ENCODE data around the gene ANTXRL.
"Not testable (repeated sequence)": the region's sequence is repeated elsewhere in the genome, so short reads cannot be mapped to it uniquely, and the experiment has no call there.

ANTXRL gene

DNA sequence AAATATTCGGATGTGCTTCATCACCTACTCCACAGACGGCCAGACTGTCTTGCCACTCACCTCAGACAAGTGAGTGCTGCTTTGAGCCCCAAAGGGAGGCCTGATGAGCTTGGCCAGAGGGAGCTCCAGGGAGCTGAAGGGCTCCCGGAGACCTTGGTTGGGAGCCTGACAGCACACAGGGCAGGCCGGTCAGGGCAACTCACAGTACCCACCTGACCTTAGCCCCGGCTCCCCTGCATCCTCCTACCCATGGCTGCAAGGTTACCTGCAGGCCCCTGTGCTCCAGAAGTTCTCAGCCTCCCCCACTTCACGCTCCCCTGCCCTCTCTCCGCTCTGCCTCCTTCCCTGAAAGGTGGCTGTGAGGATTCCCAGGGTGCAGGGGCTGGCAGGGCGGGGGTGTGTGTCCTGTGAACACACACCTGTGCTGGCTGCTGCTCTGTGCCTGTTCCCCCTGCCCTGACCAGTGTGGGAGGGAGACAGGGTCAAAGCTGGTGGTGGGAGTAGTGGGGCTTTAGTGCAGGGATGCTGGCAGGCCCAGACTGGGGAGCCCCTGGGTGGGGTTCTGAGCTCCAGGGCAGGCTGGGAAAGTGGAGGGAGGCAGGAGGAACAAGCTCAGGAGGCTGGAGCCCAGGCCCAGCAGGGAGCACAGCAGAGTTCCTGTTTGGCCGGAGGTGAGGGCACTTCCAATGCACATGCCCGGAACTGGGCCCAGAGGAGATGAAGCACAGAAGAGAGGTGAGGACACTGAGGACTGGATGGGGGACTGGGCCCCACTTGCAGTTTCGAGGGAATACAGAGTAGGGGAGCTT is 7.2 kb downstream of the ANTXRL start:
- no peaks in the 10 kb centered on the region for H3K9me3 Mint-ChIP-seq
- H3K4me1 Mint-ChIP-seq: peaks cover 40% of the 10 kb centered on the region
- DNase-seq: no peak
- H3K36me3 Mint-ChIP-seq (ENCODE audit: low read depth): no peaks in the 10 kb centered on the region
- no peak overlapping the region for H3K4me3 Mint-ChIP-seq
- H3K27me3 Mint-ChIP-seq (ENCODE audit: low read depth, poor library complexity): peaks cover 25% of the 10 kb centered on the region
- peak overlapping the region; percentile 24 for H3K27ac Mint-ChIP-seq
- TF ChIP-seq, protein P1, sequence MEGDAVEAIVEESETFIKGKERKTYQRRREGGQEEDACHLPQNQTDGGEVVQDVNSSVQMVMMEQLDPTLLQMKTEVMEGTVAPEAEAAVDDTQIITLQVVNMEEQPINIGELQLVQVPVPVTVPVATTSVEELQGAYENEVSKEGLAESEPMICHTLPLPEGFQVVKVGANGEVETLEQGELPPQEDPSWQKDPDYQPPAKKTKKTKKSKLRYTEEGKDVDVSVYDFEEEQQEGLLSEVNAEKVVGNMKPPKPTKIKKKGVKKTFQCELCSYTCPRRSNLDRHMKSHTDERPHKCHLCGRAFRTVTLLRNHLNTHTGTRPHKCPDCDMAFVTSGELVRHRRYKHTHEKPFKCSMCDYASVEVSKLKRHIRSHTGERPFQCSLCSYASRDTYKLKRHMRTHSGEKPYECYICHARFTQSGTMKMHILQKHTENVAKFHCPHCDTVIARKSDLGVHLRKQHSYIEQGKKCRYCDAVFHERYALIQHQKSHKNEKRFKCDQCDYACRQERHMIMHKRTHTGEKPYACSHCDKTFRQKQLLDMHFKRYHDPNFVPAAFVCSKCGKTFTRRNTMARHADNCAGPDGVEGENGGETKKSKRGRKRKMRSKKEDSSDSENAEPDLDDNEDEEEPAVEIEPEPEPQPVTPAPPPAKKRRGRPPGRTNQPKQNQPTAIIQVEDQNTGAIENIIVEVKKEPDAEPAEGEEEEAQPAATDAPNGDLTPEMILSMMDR (IDR thresholded peaks at IDR 0.05): no peak

DNA sequence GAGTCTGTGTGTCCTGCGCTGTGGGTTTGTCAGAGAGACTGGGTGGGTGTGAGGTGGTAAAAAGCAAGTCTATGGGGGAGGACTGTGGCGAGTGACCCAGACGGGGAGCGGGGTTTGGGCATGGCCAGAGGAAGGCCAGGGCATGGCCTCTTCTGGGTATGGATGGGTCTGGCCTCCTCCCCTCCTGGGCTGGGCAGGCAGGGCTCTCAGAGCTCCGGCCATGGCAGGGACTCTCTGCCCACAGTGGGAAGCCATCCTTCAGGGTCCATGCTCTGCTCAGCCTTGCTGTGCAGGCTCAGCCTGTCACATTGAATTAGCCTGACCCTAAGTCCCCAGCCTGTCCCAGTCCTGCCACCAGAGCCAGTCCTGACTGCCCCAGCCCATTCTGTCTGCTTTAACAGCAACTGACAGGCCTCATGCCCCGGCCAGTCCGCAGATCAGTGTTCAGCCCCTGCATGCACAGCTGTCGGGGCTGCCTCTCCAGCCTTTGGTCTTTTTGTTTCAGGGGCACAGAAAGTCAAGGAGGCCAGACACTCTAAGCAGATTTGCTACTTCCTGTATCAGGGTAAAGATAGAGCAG is 7.9 kb downstream of the ANTXRL start:
- DNase-seq: no peak
- peak overlapping the region; percentile 24 for H3K27ac Mint-ChIP-seq
- no peaks in the 10 kb centered on the region for H3K36me3 Mint-ChIP-seq (ENCODE audit: low read depth)
- no peak overlapping the region for H3K4me3 Mint-ChIP-seq
- no peaks in the 10 kb centered on the region for H3K9me3 Mint-ChIP-seq
- H3K4me1 Mint-ChIP-seq: peaks cover 47% of the 10 kb centered on the region
- H3K27me3 Mint-ChIP-seq (ENCODE audit: low read depth, poor library complexity): peaks cover 20% of the 10 kb centered on the region
- TF ChIP-seq, protein P1 (IDR thresholded peaks at IDR 0.05): no peak

DNA sequence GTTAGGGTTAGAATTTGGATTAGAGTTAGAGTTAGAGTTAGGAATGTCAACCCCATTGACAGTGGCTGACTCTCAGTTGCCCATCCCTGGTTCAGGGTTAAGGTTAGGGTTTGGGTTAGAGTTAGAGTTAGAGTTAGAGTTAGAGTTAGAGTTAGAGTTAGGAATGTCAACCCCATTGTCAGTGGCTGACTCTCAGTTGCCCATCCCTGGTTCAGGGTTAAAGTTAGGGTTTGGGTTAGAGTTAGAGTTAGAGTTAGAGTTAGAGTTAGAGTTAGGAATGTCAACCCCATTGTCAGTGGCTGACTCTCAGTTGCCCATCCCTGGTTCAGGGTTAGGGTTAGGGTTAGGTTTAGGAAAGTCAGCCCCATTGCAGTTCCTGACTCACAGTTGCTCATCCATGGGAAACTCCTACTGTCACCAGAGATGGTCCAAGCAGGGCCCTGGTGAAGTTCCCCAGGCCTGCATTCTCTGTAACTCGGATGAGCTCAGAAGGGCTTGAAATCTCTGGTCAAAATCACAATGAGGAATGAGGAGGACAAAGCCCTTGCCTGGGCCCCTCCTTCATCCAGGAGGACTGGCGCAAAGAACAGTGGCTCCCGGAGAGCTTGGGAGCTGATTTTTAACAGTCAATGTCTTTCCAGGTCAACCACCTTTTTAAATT is 8.7 kb downstream of the ANTXRL start:
- not testable (repeated sequence) for H3K4me3 Mint-ChIP-seq, H3K27ac Mint-ChIP-seq

DNA sequence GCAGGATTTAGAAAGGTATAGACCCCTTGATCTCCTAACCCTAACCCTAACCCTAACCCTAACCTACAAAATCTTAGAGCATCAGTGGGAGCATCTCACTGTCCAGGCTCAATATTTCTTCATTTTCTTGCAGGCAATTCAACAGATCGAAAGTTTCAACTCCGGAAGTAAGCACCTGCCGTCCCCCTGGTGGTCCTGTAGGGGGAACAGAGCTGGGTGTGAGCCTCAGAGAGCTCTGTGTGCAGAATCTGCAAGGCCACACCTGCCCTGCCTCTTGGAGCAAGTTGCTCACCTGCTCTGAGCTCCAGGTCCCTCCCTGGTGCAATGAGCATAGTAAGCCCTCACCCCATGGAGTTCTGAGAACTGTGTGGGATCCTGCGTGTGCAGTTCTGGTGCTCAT is 9.3 kb downstream of the ANTXRL start:
- H3K9me3 Mint-ChIP-seq; H3K36me3 Mint-ChIP-seq (ENCODE audit: low read depth); DNase-seq; H3K27ac Mint-ChIP-seq; H3K4me3 Mint-ChIP-seq: not testable (repeated sequence)
- peaks cover 51% of the 10 kb centered on the region for H3K4me1 Mint-ChIP-seq
- H3K27me3 Mint-ChIP-seq (ENCODE audit: low read depth, poor library complexity): peaks cover 16% of the 10 kb centered on the region

More for the DNA sequence above, 8.7 kb downstream of the ANTXRL start:
- Mint-ChIP-seq H3K4me1 (peaks cover 51% of the 10 kb centered on the region), H3K27me3 (ENCODE audit: low read depth, poor library complexity) (peaks cover 19% of the 10 kb centered on the region)
- not testable (repeated sequence) for H3K36me3 Mint-ChIP-seq (ENCODE audit: low read depth); DNase-seq; H3K9me3 Mint-ChIP-seq

DNA sequence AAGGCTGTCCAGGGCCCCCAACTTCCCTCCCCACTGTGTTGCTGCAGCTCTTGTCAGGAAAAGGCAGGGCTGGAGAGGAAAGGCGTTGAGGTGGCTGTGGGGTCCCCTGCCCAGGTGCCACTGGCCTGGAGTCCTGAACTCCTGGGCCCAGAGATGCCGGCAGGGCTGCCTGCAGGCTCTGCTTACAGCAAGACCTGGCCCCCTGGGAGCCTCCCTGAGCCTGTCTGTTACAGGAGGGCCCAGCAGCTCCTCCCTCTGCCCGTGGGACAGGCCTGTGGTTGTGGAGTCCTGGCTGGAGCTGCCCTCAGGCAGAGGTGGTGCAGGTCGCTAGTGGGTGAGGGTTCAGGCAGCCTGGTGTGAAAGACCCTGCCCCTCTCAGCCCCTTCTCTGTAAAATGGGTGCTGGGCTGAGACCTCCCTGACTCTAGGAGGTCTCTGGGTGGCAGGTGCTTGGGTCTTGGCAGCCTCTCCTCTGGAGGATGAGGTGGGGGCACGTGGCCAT is 9.9 kb downstream of the ANTXRL start:
- TF ChIP-seq, protein P1 (IDR thresholded peaks at IDR 0.05): no peak
- Mint-ChIP-seq H3K36me3 (ENCODE audit: low read depth) (no peaks in the 10 kb centered on the region), H3K4me1 (peaks cover 49% of the 10 kb centered on the region), H3K27me3 (ENCODE audit: low read depth, poor library complexity) (peaks cover 16% of the 10 kb centered on the region), H3K27ac (no peak overlapping the region), H3K9me3 (no peaks in the 10 kb centered on the region), H3K4me3 (no peak overlapping the region)
- no peak for DNase-seq

DNA sequence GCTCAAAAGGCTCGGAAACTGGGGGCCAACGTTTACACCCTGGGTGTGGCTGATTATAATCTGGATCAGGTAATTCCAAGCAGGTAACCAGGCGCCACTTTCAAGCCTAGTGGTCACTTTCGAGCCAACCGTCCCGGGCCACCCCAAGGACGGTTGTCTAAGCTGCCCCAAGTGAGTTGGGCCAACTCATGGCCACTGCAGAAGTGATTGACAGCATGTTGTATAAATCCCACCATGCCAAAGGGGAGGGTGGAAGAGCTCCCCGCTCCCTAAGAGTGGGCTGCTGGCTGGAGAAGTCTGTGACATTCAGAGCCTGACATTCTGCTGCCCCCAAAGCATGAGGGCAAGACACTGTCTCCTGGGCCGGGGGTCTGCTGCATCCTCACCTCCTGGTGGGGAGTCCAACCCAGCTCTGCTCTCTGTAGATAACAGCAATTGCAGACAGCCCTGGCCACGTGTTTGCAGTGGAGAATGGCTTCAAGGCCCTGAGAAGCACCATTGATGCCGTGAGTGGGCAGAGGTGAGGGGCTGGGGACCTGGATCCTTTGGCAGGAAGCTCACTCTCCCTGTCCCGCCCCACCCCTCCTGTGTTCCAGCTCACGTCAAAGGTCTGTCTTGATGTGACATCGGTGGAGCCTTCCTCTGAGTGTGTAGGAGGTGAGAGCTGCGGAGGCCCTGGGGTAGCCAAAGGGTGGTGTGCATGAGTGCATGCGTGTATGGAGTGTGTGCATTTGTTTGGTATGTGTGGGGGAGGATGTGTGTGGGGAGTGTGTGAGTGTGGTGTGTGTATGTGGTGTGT is 10.8 kb downstream of the ANTXRL start:
- no peak overlapping the region for H3K27ac Mint-ChIP-seq
- H3K9me3 Mint-ChIP-seq: no peaks in the 10 kb centered on the region
- TF ChIP-seq, protein P1 (IDR thresholded peaks at IDR 0.05): no peak
- no peaks in the 10 kb centered on the region for H3K36me3 Mint-ChIP-seq (ENCODE audit: low read depth)
- H3K27me3 Mint-ChIP-seq (ENCODE audit: low read depth, poor library complexity): peaks cover 6% of the 10 kb centered on the region
- DNase-seq: no peak
- peaks cover 40% of the 10 kb centered on the region for H3K4me1 Mint-ChIP-seq
- H3K4me3 Mint-ChIP-seq: no peak overlapping the region

Data from nephron progenitor cell (in vitro differentiated cells).